Glomerular visceral epithelial cell (primary cell): ENCODE results near the gene TRO.
A peak's percentile ranks its signal among the peaks of the same experiment; 100 is the strongest.

Experiments
- DNase-seq: peaks from one replicate; pipeline ENCODE4 v3.0.0-alpha.2; 2016; ENCODE audit errors: extremely low spot score

TRO gene

GRCh38 chrX:54920610-54921426, at the start of gene TRO:
Gene TRO, plus strand, starts transcription at chrX:54920824. Its CDS starts 1,423 bp downstream, at chrX:54922247.
- peak; percentile 24 for DNase-seq

- DNase-seq = no peak
Observed at GRCh38 chrX:54885740-54886139, 34.9 kb upstream of the TRO start.

- peak; percentile 18 for DNase-seq
Observed at GRCh38 chrX:54891573-54891972, 29.1 kb upstream of the TRO start.

GRCh38 chrX:54894159-54894558, 26.5 kb upstream of the TRO start:
- DNase-seq = no peak

GRCh38 chrX:54909941-54910340, 10.7 kb upstream of the TRO start:
- DNase-seq = no peak

- DNase-seq = peak; percentile 67
Observed at GRCh38 chrX:54921427-54922021, 900 bp downstream of the TRO start.

- DNase-seq = no peak
Observed at GRCh38 chrX:54922547-54922946, 1.9 kb downstream of the TRO start.

- DNase-seq = no peak
Observed at GRCh38 chrX:54923376-54923775, 2.8 kb downstream of the TRO start.

GRCh38 chrX:54926978-54927377, 6.4 kb downstream of the TRO start:
- DNase-seq = no peak

- no peak for DNase-seq
Observed at GRCh38 chrX:54928876-54929275, 8.3 kb downstream of the TRO start.

- no peak for DNase-seq
Observed at GRCh38 chrX:54930291-54931049, 9.8 kb downstream of the TRO start.

GRCh38 chrX:54931107-54931506, 10.5 kb downstream of the TRO start:
- DNase-seq = no peak

- DNase-seq = no peak
Observed at GRCh38 chrX:54933150-54933826, 12.7 kb downstream of the TRO start.

- no peak for DNase-seq
Observed at GRCh38 chrX:54934058-54934457, 13.4 kb downstream of the TRO start.

GRCh38 chrX:54934890-54935289, 14.3 kb downstream of the TRO start:
- no peak for DNase-seq

- DNase-seq = no peak
Observed at GRCh38 chrX:54935306-54935705, 14.7 kb downstream of the TRO start.

GRCh38 chrX:54937416-54937815, 16.8 kb downstream of the TRO start:
- DNase-seq = no peak

- no peak for DNase-seq
Observed at GRCh38 chrX:54944816-54945215, 24.2 kb downstream of the TRO start.

GRCh38 chrX:54945224-54945623, 24.6 kb downstream of the TRO start:
- DNase-seq = no peak

GRCh38 chrX:54950730-54951375, 30.2 kb downstream of the TRO start:
- no peak for DNase-seq

GRCh38 chrX:54961750-54962149, 41.1 kb downstream of the TRO start:
- no peak for DNase-seq
